Neural progenitor cell (in vitro differentiated cells): ENCODE data around the gene RHBG. TPM values are rescaled to one million over a fixed set of nuclear protein-coding genes. Genes with fewer than 3 reads are reported as not detected.
A peak's percentile ranks its signal among the peaks of the same experiment; 100 is the strongest.

Experiments
- DNase-seq: peaks from one replicate; pipeline ENCODE4 v3.0.0-alpha.2; 2016; ENCODE audit warnings: low spot score
- H2AFZ ChIP-seq: fragments of 200-600 bp; sonication (generic); replicated peaks from 2 replicates; pipeline ENCODE4 v1.6.1; 2016; ENCODE audit warnings: antibody characterized with exemption
- H3F3A ChIP-seq: fragments of 200-600 bp; sonication (generic); 2 replicates; pipeline ENCODE4 v1.6.1; 2016; ENCODE audit warnings: antibody characterized with exemption, low read depth
- H3K27ac ChIP-seq: fragments of 200-600 bp; sonication (generic); 2 replicates; pipeline ENCODE4 v1.5.1; 2016; ENCODE audit warnings: mild to moderate bottlenecking
- H3K27me3 ChIP-seq: fragments of 200-600 bp; sonication (generic); 2 replicates; pipeline ENCODE4 v1.6.1; 2016; ENCODE audit warnings: mild to moderate bottlenecking, moderate library complexity
- H3K36me3 ChIP-seq: fragments of 200-600 bp; sonication (generic); 2 replicates; pipeline ENCODE4 v1.5.1; 2016
- H3K4me1 ChIP-seq: fragments of 200-600 bp; sonication (generic); 2 replicates; pipeline ENCODE4 v1.6.1; 2016; ENCODE audit warnings: mixed run types
- H3K4me2 ChIP-seq: fragments of 200-600 bp; sonication (generic); 2 replicates; pipeline ENCODE4 v1.6.1; 2016
- H3K4me3 ChIP-seq: fragments of 200-600 bp; sonication (generic); 2 replicates; pipeline ENCODE4 v1.5.1; 2016
- H3K79me2 ChIP-seq: fragments of 200-600 bp; sonication (generic); 2 replicates; pipeline ENCODE4 v1.6.1; 2016; ENCODE audit warnings: low read depth
- H3K9ac ChIP-seq: fragments of 200-600 bp; sonication (generic); 2 replicates; pipeline ENCODE4 v1.6.1; 2016
- H3K9me3 ChIP-seq: fragments of 200-600 bp; sonication (generic); 2 replicates; pipeline ENCODE4 v1.5.1; 2016; ENCODE audit warnings: low read depth
- H4K20me1 ChIP-seq: fragments of 200-600 bp; sonication (generic); 2 replicates; pipeline ENCODE4 v1.6.1; 2016; ENCODE audit warnings: low read depth
- H3K27ac Mint-ChIP-seq: 3 replicates; pipeline ENCODE4 v1.8.0; 2021; ENCODE audit warnings: mixed read lengths
- H3K27me3 Mint-ChIP-seq: 2 replicates; pipeline ENCODE4 v1.8.0; 2022; ENCODE audit warnings: low read depth, mild to moderate bottlenecking, inconsistent platforms, moderate library complexity, mixed read lengths; ENCODE audit not compliant: insufficient read depth
- H3K36me3 Mint-ChIP-seq: 3 replicates; pipeline ENCODE4 v1.8.0; 2021; ENCODE audit warnings: mixed read lengths
- H3K4me1 Mint-ChIP-seq: 3 replicates; pipeline ENCODE4 v1.8.0; 2021; ENCODE audit warnings: mixed read lengths
- H3K4me3 Mint-ChIP-seq: 3 replicates; pipeline ENCODE4 v1.8.0; 2021; ENCODE audit warnings: mild to moderate bottlenecking, moderate library complexity, mixed read lengths
- H3K9me3 Mint-ChIP-seq: 3 replicates; pipeline ENCODE4 v1.8.0; 2020; ENCODE audit warnings: mixed read lengths
- CTCF ChIP-seq: fragments of 200-600 bp; sonication (generic); IDR thresholded peaks from 2 replicates; pipeline ENCODE4 v1.5.1; 2017; ENCODE audit warnings: antibody characterized with exemption, mild to moderate bottlenecking
- EZH2 ChIP-seq: fragments of 200-600 bp; sonication (generic); IDR thresholded peaks from 2 replicates; pipeline ENCODE4 v1.6.1; 2017; ENCODE audit warnings: antibody characterized with exemption, mild to moderate bottlenecking, moderate library complexity
- EZH2phosphoT487 ChIP-seq: fragments of 200-600 bp; sonication (generic); IDR thresholded peaks from 2 replicates; pipeline ENCODE4 v1.6.1; 2017; ENCODE audit warnings: antibody characterized with exemption
- total RNA-seq: library from RNA; depleted of rRNA; stranded (reverse); fragments of >200 nt; gene quantifications from 2 replicates; pipeline ENCODE4 v1.2.3, GENCODE V29; 2015; ENCODE audit warnings: low replicate concordance

Gene RHBG
- total RNA-seq, 1 donor from 2014 or later: not detected

- no peak for TF ChIP-seq CTCF
- no peak for TF ChIP-seq EZH2phosphoT487
- TF ChIP-seq EZH2: peak; percentile 14
- Mint-ChIP-seq H3K9me3 (peaks cover 2% of the 10 kb centered on the region), H3K36me3 (peaks cover 2% of the 10 kb centered on the region), H3K27ac (no peak overlapping the region), H3K27me3 (peaks cover 45% of the 10 kb centered on the region), H3K4me1 (peaks cover 29% of the 10 kb centered on the region), H3K4me3 (no peak overlapping the region)
- Histone ChIP-seq H3K27me3 (peaks cover 42% of the 10 kb centered on the region), H4K20me1 (peaks cover 24% of the 10 kb centered on the region), H3K4me3 (no peak overlapping the region), H2AFZ (no peak overlapping the region), H3K4me2 (peak overlapping the region; percentile 49), H3K27ac (no peak overlapping the region), H3K36me3 (no peaks in the 10 kb centered on the region), H3K4me1 (peaks cover 60% of the 10 kb centered on the region), H3K79me2 (no peaks in the 10 kb centered on the region), H3K9ac (no peak overlapping the region), H3F3A (peaks cover 48% of the 10 kb centered on the region), H3K9me3 (no peaks in the 10 kb centered on the region)
- DNase-seq: peak; percentile 68
These were observed 25.1 kb downstream of the RHBG start for GRCh38 chr1:156394082-156394481.

GRCh38 chr1:156394835-156395461, 25.9 kb downstream of the RHBG start:
- H3K79me2 ChIP-seq: no peaks in the 10 kb centered on the region
- H3K4me3 ChIP-seq: no peak overlapping the region
- peaks cover 46% of the 10 kb centered on the region for H3F3A ChIP-seq
- no peak overlapping the region for H3K4me2 ChIP-seq
- no peaks in the 10 kb centered on the region for H3K36me3 ChIP-seq
- H3K9me3 ChIP-seq: no peaks in the 10 kb centered on the region
- no peak for TF ChIP-seq EZH2
- H4K20me1 ChIP-seq: peaks cover 19% of the 10 kb centered on the region
- H3K9ac ChIP-seq: no peak overlapping the region
- H3K4me3 Mint-ChIP-seq: peak overlapping the region; percentile 63
- peaks cover 33% of the 10 kb centered on the region for H3K27me3 ChIP-seq
- peaks cover 2% of the 10 kb centered on the region for H3K9me3 Mint-ChIP-seq
- peaks cover 43% of the 10 kb centered on the region for H3K27me3 Mint-ChIP-seq
- no peak overlapping the region for H3K27ac Mint-ChIP-seq
- H3K36me3 Mint-ChIP-seq: peaks cover 2% of the 10 kb centered on the region
- DNase-seq: no peak
- peaks cover 33% of the 10 kb centered on the region for H3K4me1 Mint-ChIP-seq
- no peak overlapping the region for H2AFZ ChIP-seq
- H3K4me1 ChIP-seq: peaks cover 61% of the 10 kb centered on the region
- no peak overlapping the region for H3K27ac ChIP-seq

GRCh38 chr1:156399355-156400125, 30.5 kb downstream of the RHBG start:
- H3K27ac Mint-ChIP-seq: no peak overlapping the region
- H3K4me1 Mint-ChIP-seq: peaks cover 20% of the 10 kb centered on the region
- H3K27me3 Mint-ChIP-seq: peaks cover 36% of the 10 kb centered on the region
- H3K4me1 ChIP-seq: peaks cover 36% of the 10 kb centered on the region
- no peaks in the 10 kb centered on the region for H3K36me3 ChIP-seq
- H3K4me2 ChIP-seq: peak overlapping the region; percentile 54
- H3K27ac ChIP-seq: peak overlapping the region; percentile 61
- no peaks in the 10 kb centered on the region for H3K9me3 ChIP-seq
- H3K4me3 ChIP-seq: no peak overlapping the region
- peaks cover 33% of the 10 kb centered on the region for H3F3A ChIP-seq
- TF ChIP-seq EZH2 (no peak), CTCF (no peak), EZH2phosphoT487 (no peak)
- H3K27me3 ChIP-seq: peaks cover 40% of the 10 kb centered on the region
- no peaks in the 10 kb centered on the region for H4K20me1 ChIP-seq
- no peaks in the 10 kb centered on the region for H3K79me2 ChIP-seq
- no peak overlapping the region for H2AFZ ChIP-seq
- no peak overlapping the region for H3K4me3 Mint-ChIP-seq
- DNase-seq: peak; percentile 46
- peaks cover 2% of the 10 kb centered on the region for H3K9me3 Mint-ChIP-seq
- no peak overlapping the region for H3K9ac ChIP-seq
- H3K36me3 Mint-ChIP-seq: peaks cover 2% of the 10 kb centered on the region
